Measurements from ENCODE around the gene SLC40A1. TPM values are rescaled to one million over a fixed set of nuclear protein-coding genes. Genes with fewer than 3 reads are reported as not detected.
A peak's percentile ranks its signal among the peaks of the same experiment; 100 is the strongest.

The SLC40A1 gene
- polyA plus RNA-seq, 2 donors: 5.5 to 7.0 TPM

GRCh38 chr2:189614585-189614984, 34.0 kb upstream of the SLC40A1 start:
- 49 to 63% methylated on average over 4 of the region's 4 CpGs for WGBS, 2 donors
- no peak overlapping the region for H3K4me3 ChIP-seq (ENCODE audit: low read depth in 1 of 2, low read length in 2 of 2)
- H3K27ac ChIP-seq (ENCODE audit: low read depth in 2 of 2, low read length in 1 of 2): peak overlapping the region in 1 of 2 donors; percentile 4
- H3K9me3 ChIP-seq (ENCODE audit: control insufficient read depth in 2 of 2, insufficient read depth in 1 of 2, low read depth in 1 of 2, low read length in 1 of 2): no peaks in the 10 kb centered on the region
- H3K4me1 ChIP-seq (ENCODE audit: control insufficient read depth in 2 of 2, insufficient read depth in 2 of 2, low read length in 1 of 2): no peaks in the 10 kb centered on the region
- H3K27me3 ChIP-seq (ENCODE audit: control insufficient read depth in 1 of 2, insufficient read depth in 2 of 2, low read length in 2 of 2): no peaks in the 10 kb centered on the region
- no peaks in the 10 kb centered on the region for H3K36me3 ChIP-seq (ENCODE audit: control insufficient read depth in 2 of 2, insufficient read depth in 2 of 2, low read length in 1 of 2)

- Histone ChIP-seq H3K36me3 (ENCODE audit: control insufficient read depth in 2 of 2, insufficient read depth in 2 of 2, low read length in 1 of 2) (no peaks in the 10 kb centered on the region), H3K27me3 (ENCODE audit: control insufficient read depth in 1 of 2, insufficient read depth in 2 of 2, low read length in 2 of 2) (no peaks in the 10 kb centered on the region), H3K27ac (ENCODE audit: low read depth in 2 of 2, low read length in 1 of 2) (peak overlapping the region in 1 of 2 donors; percentile 22), H3K4me1 (ENCODE audit: control insufficient read depth in 2 of 2, insufficient read depth in 2 of 2, low read length in 1 of 2) (no peaks in the 10 kb centered on the region), H3K4me3 (ENCODE audit: low read depth in 1 of 2, low read length in 2 of 2) (no peak overlapping the region), H3K9me3 (ENCODE audit: control insufficient read depth in 2 of 2, insufficient read depth in 1 of 2, low read depth in 1 of 2, low read length in 1 of 2) (no peaks in the 10 kb centered on the region)
- WGBS, 2 donors: 37 to 51% methylated on average over 2 of the region's 2 CpGs
Measured at GRCh38 chr2:189613650-189614420, 33.2 kb upstream of the SLC40A1 start.

- no peaks in the 10 kb centered on the region for H3K9me3 ChIP-seq (ENCODE audit: control insufficient read depth in 2 of 2, insufficient read depth in 1 of 2, low read depth in 1 of 2, low read length in 1 of 2)
- peak overlapping the region in 1 of 2 donors; percentile 8 for H3K4me3 ChIP-seq (ENCODE audit: low read depth in 1 of 2, low read length in 2 of 2)
- WGBS, 2 donors: 16 to 24% methylated on average over 6 of the region's 6 CpGs
- H3K36me3 ChIP-seq (ENCODE audit: control insufficient read depth in 2 of 2, insufficient read depth in 2 of 2, low read length in 1 of 2): no peaks in the 10 kb centered on the region
- no peaks in the 10 kb centered on the region for H3K27me3 ChIP-seq (ENCODE audit: control insufficient read depth in 1 of 2, insufficient read depth in 2 of 2, low read length in 2 of 2)
- H3K27ac ChIP-seq (ENCODE audit: low read depth in 2 of 2, low read length in 1 of 2): peak overlapping the region in 1 of 2 donors; percentile 31
- no peaks in the 10 kb centered on the region for H3K4me1 ChIP-seq (ENCODE audit: control insufficient read depth in 2 of 2, insufficient read depth in 2 of 2, low read length in 1 of 2)
Measured at GRCh38 chr2:189613077-189613636, 32.6 kb upstream of the SLC40A1 start.

GRCh38 chr2:189610700-189611099, 30.1 kb upstream of the SLC40A1 start:
- Histone ChIP-seq H3K27ac (ENCODE audit: low read depth in 2 of 2, low read length in 1 of 2) (no peak overlapping the region), H3K27me3 (ENCODE audit: control insufficient read depth in 1 of 2, insufficient read depth in 2 of 2, low read length in 2 of 2) (no peaks in the 10 kb centered on the region), H3K4me1 (ENCODE audit: control insufficient read depth in 2 of 2, insufficient read depth in 2 of 2, low read length in 1 of 2) (no peaks in the 10 kb centered on the region), H3K9me3 (ENCODE audit: control insufficient read depth in 2 of 2, insufficient read depth in 1 of 2, low read depth in 1 of 2, low read length in 1 of 2) (no peaks in the 10 kb centered on the region), H3K4me3 (ENCODE audit: low read depth in 1 of 2, low read length in 2 of 2) (no peak overlapping the region), H3K36me3 (ENCODE audit: control insufficient read depth in 2 of 2, insufficient read depth in 2 of 2, low read length in 1 of 2) (no peaks in the 10 kb centered on the region)
- WGBS, 2 donors: 83 to 85% methylated on average over 2 of the region's 2 CpGs

GRCh38 chr2:189609853-189610252, 29.3 kb upstream of the SLC40A1 start:
- no peaks in the 10 kb centered on the region for H3K9me3 ChIP-seq (ENCODE audit: control insufficient read depth in 2 of 2, insufficient read depth in 1 of 2, low read depth in 1 of 2, low read length in 1 of 2)
- H3K27ac ChIP-seq (ENCODE audit: low read depth in 2 of 2, low read length in 1 of 2): no peak overlapping the region
- H3K27me3 ChIP-seq (ENCODE audit: control insufficient read depth in 1 of 2, insufficient read depth in 2 of 2, low read length in 2 of 2): no peaks in the 10 kb centered on the region
- H3K4me1 ChIP-seq (ENCODE audit: control insufficient read depth in 2 of 2, insufficient read depth in 2 of 2, low read length in 1 of 2): no peaks in the 10 kb centered on the region
- no peaks in the 10 kb centered on the region for H3K36me3 ChIP-seq (ENCODE audit: control insufficient read depth in 2 of 2, insufficient read depth in 2 of 2, low read length in 1 of 2)
- WGBS, 2 donors: 52 to 77% methylated on average over 1 of the region's 1 CpG
- H3K4me3 ChIP-seq (ENCODE audit: low read depth in 1 of 2, low read length in 2 of 2): no peak overlapping the region

GRCh38 chr2:189609423-189609816, 28.8 kb upstream of the SLC40A1 start:
- WGBS, 2 donors: 65 to 73% methylated on average over 4 of the region's 4 CpGs
- no peaks in the 10 kb centered on the region for H3K9me3 ChIP-seq (ENCODE audit: control insufficient read depth in 2 of 2, insufficient read depth in 1 of 2, low read depth in 1 of 2, low read length in 1 of 2)
- H3K27me3 ChIP-seq (ENCODE audit: control insufficient read depth in 1 of 2, insufficient read depth in 2 of 2, low read length in 2 of 2): no peaks in the 10 kb centered on the region
- H3K4me1 ChIP-seq (ENCODE audit: control insufficient read depth in 2 of 2, insufficient read depth in 2 of 2, low read length in 1 of 2): no peaks in the 10 kb centered on the region
- H3K36me3 ChIP-seq (ENCODE audit: control insufficient read depth in 2 of 2, insufficient read depth in 2 of 2, low read length in 1 of 2): no peaks in the 10 kb centered on the region
- no peak overlapping the region for H3K4me3 ChIP-seq (ENCODE audit: low read depth in 1 of 2, low read length in 2 of 2)
- H3K27ac ChIP-seq (ENCODE audit: low read depth in 2 of 2, low read length in 1 of 2): no peak overlapping the region

GRCh38 chr2:189608795-189609422, 28.3 kb upstream of the SLC40A1 start:
- no peak overlapping the region for H3K4me3 ChIP-seq (ENCODE audit: low read depth in 1 of 2, low read length in 2 of 2)
- H3K27me3 ChIP-seq (ENCODE audit: control insufficient read depth in 1 of 2, insufficient read depth in 2 of 2, low read length in 2 of 2): no peaks in the 10 kb centered on the region
- H3K9me3 ChIP-seq (ENCODE audit: control insufficient read depth in 2 of 2, insufficient read depth in 1 of 2, low read depth in 1 of 2, low read length in 1 of 2): no peaks in the 10 kb centered on the region
- 80 to 89% methylated on average over 2 of the region's 2 CpGs for WGBS, 2 donors
- no peaks in the 10 kb centered on the region for H3K4me1 ChIP-seq (ENCODE audit: control insufficient read depth in 2 of 2, insufficient read depth in 2 of 2, low read length in 1 of 2)
- H3K36me3 ChIP-seq (ENCODE audit: control insufficient read depth in 2 of 2, insufficient read depth in 2 of 2, low read length in 1 of 2): no peaks in the 10 kb centered on the region
- H3K27ac ChIP-seq (ENCODE audit: low read depth in 2 of 2, low read length in 1 of 2): no peak overlapping the region

GRCh38 chr2:189608170-189608569, 27.6 kb upstream of the SLC40A1 start:
- no peak overlapping the region for H3K4me3 ChIP-seq (ENCODE audit: low read depth in 1 of 2, low read length in 2 of 2)
- H3K27me3 ChIP-seq (ENCODE audit: control insufficient read depth in 1 of 2, insufficient read depth in 2 of 2, low read length in 2 of 2): no peaks in the 10 kb centered on the region
- H3K4me1 ChIP-seq (ENCODE audit: control insufficient read depth in 2 of 2, insufficient read depth in 2 of 2, low read length in 1 of 2): no peaks in the 10 kb centered on the region
- WGBS, 2 donors: 80 to 91% methylated on average over 4 of the region's 4 CpGs
- no peak overlapping the region for H3K27ac ChIP-seq (ENCODE audit: low read depth in 2 of 2, low read length in 1 of 2)
- no peaks in the 10 kb centered on the region for H3K9me3 ChIP-seq (ENCODE audit: control insufficient read depth in 2 of 2, insufficient read depth in 1 of 2, low read depth in 1 of 2, low read length in 1 of 2)
- no peaks in the 10 kb centered on the region for H3K36me3 ChIP-seq (ENCODE audit: control insufficient read depth in 2 of 2, insufficient read depth in 2 of 2, low read length in 1 of 2)

GRCh38 chr2:189602233-189602632, 21.6 kb upstream of the SLC40A1 start:
- no peak overlapping the region for H3K27ac ChIP-seq (ENCODE audit: low read depth in 2 of 2, low read length in 1 of 2)
- WGBS, 2 donors: 87 to 88% methylated on average over 4 of the region's 4 CpGs
- H3K36me3 ChIP-seq (ENCODE audit: control insufficient read depth in 2 of 2, insufficient read depth in 2 of 2, low read length in 1 of 2): no peaks in the 10 kb centered on the region
- no peak overlapping the region for H3K4me3 ChIP-seq (ENCODE audit: low read depth in 1 of 2, low read length in 2 of 2)
- H3K27me3 ChIP-seq (ENCODE audit: control insufficient read depth in 1 of 2, insufficient read depth in 2 of 2, low read length in 2 of 2): no peaks in the 10 kb centered on the region
- no peaks in the 10 kb centered on the region for H3K9me3 ChIP-seq (ENCODE audit: control insufficient read depth in 2 of 2, insufficient read depth in 1 of 2, low read depth in 1 of 2, low read length in 1 of 2)
- no peaks in the 10 kb centered on the region for H3K4me1 ChIP-seq (ENCODE audit: control insufficient read depth in 2 of 2, insufficient read depth in 2 of 2, low read length in 1 of 2)
